Hepatocyte (in vitro differentiated cells): ENCODE data around the gene APBA2.

ENCODE experiments used
- CTCF ChIP-seq: fragments of 200-600 bp; sonication (generic); IDR thresholded peaks from 2 replicates; pipeline ENCODE4 v1.5.1; 2016; ENCODE audit warnings: antibody characterized with exemption, mild to moderate bottlenecking; ENCODE audit not compliant: poor library complexity
- EZH2 ChIP-seq: fragments of 200-600 bp; sonication (generic); IDR thresholded peaks from 2 replicates; pipeline ENCODE4 v1.6.1; 2016; ENCODE audit warnings: antibody characterized with exemption, mild to moderate bottlenecking, borderline replicate concordance
- EZH2phosphoT487 ChIP-seq: fragments of 200-600 bp; sonication (generic); IDR thresholded peaks from one replicate; pipeline ENCODE4 v1.6.1; 2018; ENCODE audit warnings: antibody characterized with exemption, mild to moderate bottlenecking, low read depth, moderate library complexity; ENCODE audit not compliant: unreplicated experiment, severe bottlenecking

- no peak for TF ChIP-seq CTCF
- TF ChIP-seq EZH2, result no peak
- no peak for TF ChIP-seq EZH2phosphoT487
These were observed 3.1 kb downstream of the APBA2 start for GRCh38 chr15:28888900-28889299.
